CD14-positive monocyte (primary cell): ENCODE measurements around the gene UBE2E2. TPM values are rescaled to one million over a fixed set of nuclear protein-coding genes. Genes with fewer than 3 reads are reported as not detected.

Experiments
- DNase-seq, 3 donors: peaks; one replicate each; pipeline ENCODE4 v3.0.0-alpha.2; 2011 to 2022
- H2AFZ ChIP-seq: 2 replicates; pipeline ENCODE4 v1.6.0; 2012; ENCODE audit warnings: mild to moderate bottlenecking, low read depth, low read length, inconsistent platforms; ENCODE audit not compliant: insufficient read depth, poor library complexity, severe bottlenecking
- H3K27ac ChIP-seq, 2 donors: 1 replicate in 1 of 2; 2 replicates in 1 of 2; pipeline ENCODE4 v1.5.1; 2012 to 2013; ENCODE audit warnings: low read length in 2 of 2, control low read depth in 1 of 2, inconsistent platforms in 1 of 2, low read depth in 1 of 2, mild to moderate bottlenecking in 1 of 2
- H3K27me3 ChIP-seq, 2 donors: one replicate each; pipeline versions ENCODE4 v1.6.0 to v1.6.1; 2011 to 2013; ENCODE audit warnings: low read length in 2 of 2; ENCODE audit not compliant: control insufficient read depth in 2 of 2, insufficient read depth in 2 of 2
- H3K36me3 ChIP-seq, 2 donors: replicated peaks in 1 of 2; 1 replicate in 1 of 2; 2 replicates in 1 of 2; pipeline versions ENCODE4 v1.5.1 to v1.6.1; 2012 to 2013; ENCODE audit warnings: low read length in 2 of 2, control low read depth in 1 of 2, inconsistent platforms in 1 of 2, mild to moderate bottlenecking in 1 of 2; ENCODE audit not compliant: insufficient read depth in 2 of 2, control insufficient read depth in 1 of 2
- H3K4me1 ChIP-seq, 2 donors: 1 replicate in 1 of 2; 2 replicates in 1 of 2; pipeline versions ENCODE4 v1.5.1 to v1.6.1; 2012 to 2013; ENCODE audit warnings: low read length in 2 of 2, control low read depth in 1 of 2, inconsistent platforms in 1 of 2, mild to moderate bottlenecking in 1 of 2, moderate library complexity in 1 of 2; ENCODE audit not compliant: insufficient read depth in 2 of 2, control insufficient read depth in 1 of 2
- H3K4me2 ChIP-seq: replicated peaks from 2 replicates; pipeline ENCODE3; 2012; ENCODE audit warnings: low read length, moderate library complexity, mild to moderate bottlenecking; ENCODE audit not compliant: poor library complexity, severe bottlenecking; ENCODE audit errors: extremely low read depth
- H3K4me3 ChIP-seq, 3 experiments: fragments of 200-600 bp in 1 of 3; sonication (generic) in 1 of 3; replicated peaks in 1 of 3; 1 replicate in 2 of 3; 2 replicates in 1 of 3; pipeline ENCODE4 v1.5.1; 2011 to 2013; ENCODE audit warnings: low read length in 3 of 3, mild to moderate bottlenecking in 3 of 3, control low read depth in 2 of 3, low read depth in 2 of 3, inconsistent platforms in 1 of 3, moderate library complexity in 1 of 3
- H3K79me2 ChIP-seq: 2 replicates; pipeline ENCODE4 v1.6.0; 2012; ENCODE audit warnings: mild to moderate bottlenecking, control low read depth, inconsistent platforms, low read length, moderate library complexity; ENCODE audit not compliant: insufficient read depth
- H3K9ac ChIP-seq: 2 replicates; pipeline ENCODE4 v1.6.0; 2017; ENCODE audit warnings: low read length, mild to moderate bottlenecking; ENCODE audit not compliant: insufficient read depth, poor library complexity, severe bottlenecking
- H3K9me3 ChIP-seq, 2 donors: replicated peaks in 1 of 2; 1 replicate in 1 of 2; 2 replicates in 1 of 2; pipeline versions ENCODE4 v1.5.1 to v1.6.1; 2012 to 2013; ENCODE audit warnings: low read length in 2 of 2, control low read depth in 1 of 2; ENCODE audit not compliant: control insufficient read depth in 1 of 2, insufficient read depth in 1 of 2
- H4K20me1 ChIP-seq: 2 replicates; pipeline ENCODE4 v1.6.0; 2012; ENCODE audit warnings: mild to moderate bottlenecking, low read length, control low read depth, moderate library complexity; ENCODE audit not compliant: insufficient read depth
- H3K27ac Mint-ChIP-seq, 7 donors: one replicate each; pipeline ENCODE4 v1.8.0; 2020; ENCODE audit warnings: mild to moderate bottlenecking in 7 of 7, mixed read lengths in 7 of 7, moderate library complexity in 6 of 7, inconsistent platforms in 2 of 7
- H3K27me3 Mint-ChIP-seq, 3 donors: one replicate each; pipeline ENCODE4 v1.8.0; 2021 to 2022; ENCODE audit warnings: low read depth in 3 of 3, mild to moderate bottlenecking in 3 of 3, mixed read lengths in 3 of 3, moderate library complexity in 3 of 3, inconsistent platforms in 1 of 3
- H3K36me3 Mint-ChIP-seq, 2 donors: one replicate each; pipeline ENCODE4 v1.8.0; 2020; ENCODE audit warnings: mixed read lengths in 2 of 2, inconsistent platforms in 1 of 2, mild to moderate bottlenecking in 1 of 2
- H3K4me1 Mint-ChIP-seq: one replicate; pipeline ENCODE4 v1.8.0; 2020; ENCODE audit warnings: mild to moderate bottlenecking, mixed read lengths
- H3K4me3 Mint-ChIP-seq, 2 donors: one replicate each; pipeline ENCODE4 v1.8.0; 2020; ENCODE audit warnings: mild to moderate bottlenecking in 2 of 2, mixed read lengths in 2 of 2, moderate library complexity in 1 of 2
- H3K9me3 Mint-ChIP-seq, 7 donors: one replicate each; pipeline ENCODE4 v1.8.0; 2020 to 2022; ENCODE audit warnings: mixed read lengths in 7 of 7, mild to moderate bottlenecking in 6 of 7, moderate library complexity in 6 of 7, inconsistent platforms in 2 of 7
- CTCF ChIP-seq: fragments of 200-600 bp; IDR thresholded peaks from one replicate; pipeline ENCODE4 v1.8.0; 2022; ENCODE audit warnings: antibody characterized with exemption, mild to moderate bottlenecking
- WGBS: methylation state at CpG from one replicate; pipeline ENCODE4 v1.1.5; 2013; ENCODE audit warnings: missing lambda C conversion rate; ENCODE audit not compliant: insufficient coverage; 5-methylcytosine and 5-hydroxymethylcytosine counted together
- intact Hi-C, 2 donors: fragments of 100-400 bp; cut with micrococcal nuclease; formaldehyde crosslinking; loops; one replicate each; pipeline versions ENCODE4 v1.15.0 to v1.15.1; 2023
- polyA plus RNA-seq, 3 donors: library from polyadenylated mRNA; depleted of rRNA in 1 of 3; unstranded in 2 of 3; stranded (reverse) in 1 of 3; fragments of 300-500 nt in 2 of 3; fragments of >200 nt in 1 of 3; fragmentation: Illumina TruSeq in 2 of 3; gene quantifications; 1 replicate in 2 of 3; 2 replicates in 1 of 3; pipeline ENCODE4 v1.2.3, GENCODE V29; 2012 to 2021

UBE2E2 gene
- polyA plus RNA-seq, 3 donors, result 25.8 to 78.0 (median 66.3) TPM

GRCh38 chr3:23485922-23486321 lies 282.8 kb downstream of the UBE2E2 start:
- H3K27me3 ChIP-seq, result no peaks in the 10 kb centered on the region
- H3K4me3 Mint-ChIP-seq, result no peak overlapping the region

GRCh38 chr3:23487015-23487414 lies 283.9 kb downstream of the UBE2E2 start:
- Histone ChIP-seq H3K27me3 (no peaks in the 10 kb centered on the region), H3K79me2 (no peaks in the 10 kb centered on the region), H3K4me3 (no peak overlapping the region), H3K9ac (no peak overlapping the region), H4K20me1 (peaks cover 10% of the 10 kb centered on the region), H3K9me3 (peaks cover 16 to 24% of the 10 kb centered on the region in 2 donors), H3K4me2 (no peak overlapping the region), H3K4me1 (peaks cover 0 to 2% of the 10 kb centered on the region in 2 donors), H3K27ac (no peak overlapping the region), H3K36me3 (peaks cover 0 to 8% of the 10 kb centered on the region in 2 donors), H2AFZ (no peak overlapping the region)
- TF ChIP-seq CTCF, result no peak
- 99% methylated on average over 7 of the region's 9 CpGs for WGBS
- H3K27me3 Mint-ChIP-seq, result peaks cover 0 to 3% (median 0%) of the 10 kb centered on the region in 3 donors
- peaks cover 16 to 25% (median 22%) of the 10 kb centered on the region in 7 donors for H3K9me3 Mint-ChIP-seq
- H3K4me3 Mint-ChIP-seq, result no peak overlapping the region
- no peak for DNase-seq
- H3K4me1 Mint-ChIP-seq, result peaks cover 8% of the 10 kb centered on the region
- no peak overlapping the region for H3K27ac Mint-ChIP-seq
- H3K36me3 Mint-ChIP-seq, result peaks cover 7 to 10% of the 10 kb centered on the region in 2 donors
- intact Hi-C loops, result no loop called here

More at GRCh38 chr3:23485922-23486321, 282.8 kb downstream of the UBE2E2 start:
- Mint-ChIP-seq H3K27ac (peak overlapping the region in 1 of 7 donors; percentile 25), H3K36me3 (peaks cover 7 to 10% of the 10 kb centered on the region in 2 donors), H3K4me1 (peaks cover 8% of the 10 kb centered on the region), H3K9me3 (peaks cover 16 to 25% (median 22%) of the 10 kb centered on the region in 7 donors), H3K27me3 (no peaks in the 10 kb centered on the region)
- no peak for TF ChIP-seq CTCF
- Histone ChIP-seq H3K36me3 (peaks cover 0 to 8% of the 10 kb centered on the region in 2 donors), H3K4me3 (no peak overlapping the region), H2AFZ (no peak overlapping the region), H3K9me3 (peaks cover 16 to 24% of the 10 kb centered on the region in 2 donors), H3K4me2 (no peak overlapping the region), H3K4me1 (peaks cover 0 to 2% of the 10 kb centered on the region in 2 donors), H3K9ac (no peak overlapping the region), H4K20me1 (peaks cover under 1% of the 10 kb centered on the region), H3K79me2 (no peaks in the 10 kb centered on the region), H3K27ac (no peak overlapping the region)
- 99% methylated on average over 5 of the region's 6 CpGs for WGBS
- intact Hi-C loops, result no loop called here
- no peak for DNase-seq
